Endodermal cell (in vitro differentiated cells): ENCODE results near the gene OTULIN. TPM values are rescaled to one million over a fixed set of nuclear protein-coding genes. Genes with fewer than 3 reads are reported as not detected.

Source experiments
- DNase-seq: peaks from one replicate; pipeline ENCODE4 v3.0.0-alpha.2; 2017
- H3K27ac ChIP-seq: 2 replicates; pipeline ENCODE4 v1.5.1; 2013; ENCODE audit warnings: mild to moderate bottlenecking, low read depth, low read length, moderate library complexity
- H3K27me3 ChIP-seq: 2 replicates; pipeline ENCODE4 v1.6.1; 2013; ENCODE audit warnings: mild to moderate bottlenecking, low read length, moderate library complexity; ENCODE audit not compliant: insufficient read depth, control insufficient read depth, poor library complexity, severe bottlenecking
- H3K36me3 ChIP-seq: 2 replicates; pipeline ENCODE4 v1.7.0; 2013; ENCODE audit warnings: mild to moderate bottlenecking, low read length, moderate library complexity; ENCODE audit not compliant: control insufficient read depth, insufficient read depth
- H3K4me1 ChIP-seq: one replicate; pipeline ENCODE4 v1.7.0; 2013; ENCODE audit warnings: low read length; ENCODE audit not compliant: control insufficient read depth, insufficient read depth
- H3K4me3 ChIP-seq: 2 replicates; pipeline ENCODE4 v1.5.1; 2013; ENCODE audit warnings: mild to moderate bottlenecking, low read length, moderate library complexity
- H3K9ac ChIP-seq: 2 replicates; pipeline ENCODE4 v1.6.1; 2013; ENCODE audit warnings: mild to moderate bottlenecking, low read length, moderate library complexity; ENCODE audit not compliant: poor library complexity, severe bottlenecking; ENCODE audit errors: extremely low read depth
- H3K9me3 ChIP-seq: 2 replicates; pipeline ENCODE4 v1.6.1; 2013; ENCODE audit warnings: mild to moderate bottlenecking, low read length, moderate library complexity; ENCODE audit not compliant: control insufficient read depth
- H3K27ac Mint-ChIP-seq: 2 replicates; pipeline ENCODE4 v1.8.0; 2020; ENCODE audit warnings: mixed read lengths
- H3K27me3 Mint-ChIP-seq: 2 replicates; pipeline ENCODE4 v1.8.0; 2021; ENCODE audit warnings: mild to moderate bottlenecking, mixed read lengths; ENCODE audit not compliant: insufficient read depth
- H3K36me3 Mint-ChIP-seq: 2 replicates; pipeline ENCODE4 v1.8.0; 2020; ENCODE audit warnings: low read depth, mixed read lengths
- H3K4me1 Mint-ChIP-seq: 2 replicates; pipeline ENCODE4 v1.8.0; 2020; ENCODE audit warnings: mixed read lengths
- H3K4me3 Mint-ChIP-seq: 2 replicates; pipeline ENCODE4 v1.8.0; 2020; ENCODE audit warnings: mild to moderate bottlenecking, moderate library complexity, mixed read lengths
- H3K9me3 Mint-ChIP-seq: 2 replicates; pipeline ENCODE4 v1.8.0; 2020; ENCODE audit warnings: mild to moderate bottlenecking, mixed read lengths
- WGBS, 2 experiments: methylation state at CpG; one replicate each; pipeline versions ENCODE4 v1.1.5 to v1.1.7; 2013; ENCODE audit warnings: missing lambda C conversion rate in 2 of 2, mixed read lengths in 1 of 2; ENCODE audit not compliant: insufficient coverage in 1 of 2, insufficient read length in 1 of 2; 5-methylcytosine and 5-hydroxymethylcytosine counted together
- total RNA-seq, 2 donors: library from RNA; stranded (reverse); fragmentation: NEBNext Ultra II Directional in 1 of 2; extraction: Animal tissue kit (Norgen Biotek cat#: 25700) in 1 of 2; gene quantifications; 2 replicates in 1 of 2; 3 replicates in 1 of 2; pipeline ENCODE4 v1.2.1, GENCODE V29; 2021
- TF ChIP-seq, protein P1 (sequence below): fragments of 200-600 bp; sonication (generic); conservative IDR thresholded peaks from 2 replicates; pipeline ENCODE4 v1.5.0; 2021; ENCODE audit warnings: antibody characterized with exemption, mild to moderate bottlenecking

The OTULIN gene
- total RNA-seq, 2 donors from 2014 or later: 36.4 to 43.2 TPM

DNA sequence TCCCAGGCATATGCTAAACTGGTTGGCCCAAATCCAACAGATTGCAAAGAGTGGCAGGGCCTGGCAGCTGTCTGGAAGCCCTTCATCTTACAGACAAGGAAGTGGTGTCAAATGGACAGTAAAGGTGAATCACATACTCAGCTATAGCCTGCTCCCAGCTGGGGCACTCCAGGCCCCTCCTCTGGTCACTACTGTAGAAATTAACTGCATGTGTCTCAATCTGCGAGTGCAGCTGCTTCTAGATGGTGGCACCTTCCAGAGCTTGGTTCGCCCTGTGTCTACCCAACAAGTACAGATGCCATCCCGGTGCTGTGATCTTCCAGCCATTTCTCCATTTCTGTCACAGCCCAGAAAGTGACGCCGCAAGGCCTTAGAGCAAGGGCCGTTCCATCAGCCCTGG is 50.2 kb downstream of the OTULIN start:
- TF ChIP-seq, protein P1, sequence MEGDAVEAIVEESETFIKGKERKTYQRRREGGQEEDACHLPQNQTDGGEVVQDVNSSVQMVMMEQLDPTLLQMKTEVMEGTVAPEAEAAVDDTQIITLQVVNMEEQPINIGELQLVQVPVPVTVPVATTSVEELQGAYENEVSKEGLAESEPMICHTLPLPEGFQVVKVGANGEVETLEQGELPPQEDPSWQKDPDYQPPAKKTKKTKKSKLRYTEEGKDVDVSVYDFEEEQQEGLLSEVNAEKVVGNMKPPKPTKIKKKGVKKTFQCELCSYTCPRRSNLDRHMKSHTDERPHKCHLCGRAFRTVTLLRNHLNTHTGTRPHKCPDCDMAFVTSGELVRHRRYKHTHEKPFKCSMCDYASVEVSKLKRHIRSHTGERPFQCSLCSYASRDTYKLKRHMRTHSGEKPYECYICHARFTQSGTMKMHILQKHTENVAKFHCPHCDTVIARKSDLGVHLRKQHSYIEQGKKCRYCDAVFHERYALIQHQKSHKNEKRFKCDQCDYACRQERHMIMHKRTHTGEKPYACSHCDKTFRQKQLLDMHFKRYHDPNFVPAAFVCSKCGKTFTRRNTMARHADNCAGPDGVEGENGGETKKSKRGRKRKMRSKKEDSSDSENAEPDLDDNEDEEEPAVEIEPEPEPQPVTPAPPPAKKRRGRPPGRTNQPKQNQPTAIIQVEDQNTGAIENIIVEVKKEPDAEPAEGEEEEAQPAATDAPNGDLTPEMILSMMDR: no peak
- no peaks in the 10 kb centered on the region for H3K27me3 Mint-ChIP-seq
- no peak overlapping the region for H3K27ac ChIP-seq
- WGBS, 2 experiments: 91 to 94% methylated on average over 6 of the region's 6 CpGs
- no peak overlapping the region for H3K4me3 ChIP-seq
- H3K4me1 Mint-ChIP-seq: no peaks in the 10 kb centered on the region
- no peak for DNase-seq
- no peaks in the 10 kb centered on the region for H3K4me1 ChIP-seq
- H3K36me3 Mint-ChIP-seq: peaks cover 78% of the 10 kb centered on the region
- no peaks in the 10 kb centered on the region for H3K9me3 ChIP-seq
- H3K36me3 ChIP-seq: peaks cover 46% of the 10 kb centered on the region
- peaks cover 9% of the 10 kb centered on the region for H3K9me3 Mint-ChIP-seq
- H3K9ac ChIP-seq: no peak overlapping the region
- no peak overlapping the region for H3K27ac Mint-ChIP-seq
- H3K4me3 Mint-ChIP-seq: no peak overlapping the region
- no peaks in the 10 kb centered on the region for H3K27me3 ChIP-seq

DNA sequence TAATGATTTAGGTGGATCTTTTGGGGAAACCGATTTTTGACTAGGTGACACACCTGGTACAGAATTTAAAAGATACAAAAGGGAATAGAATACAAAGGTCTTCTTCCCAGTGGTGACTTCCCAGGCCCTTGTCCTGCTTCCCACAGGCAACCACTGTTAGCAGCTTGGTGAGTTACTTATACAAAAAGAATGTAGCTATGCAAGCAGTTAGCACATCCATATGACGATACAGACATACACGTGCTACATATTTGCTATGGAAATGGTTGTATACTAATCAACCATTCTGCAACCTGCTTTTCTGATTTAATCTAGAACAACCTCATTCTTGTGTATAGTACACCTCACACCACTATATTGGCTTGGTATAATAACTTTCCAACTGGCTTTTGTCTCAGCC is 51.0 kb downstream of the OTULIN start:
- no peak overlapping the region for H3K9ac ChIP-seq
- WGBS, 2 experiments: 91 to 100% methylated on average over 2 to 3 of the region's 3 CpGs
- peaks cover 40% of the 10 kb centered on the region for H3K36me3 ChIP-seq
- no peak overlapping the region for H3K4me3 ChIP-seq
- H3K9me3 Mint-ChIP-seq: peaks cover 9% of the 10 kb centered on the region
- no peak overlapping the region for H3K27ac Mint-ChIP-seq
- H3K4me1 Mint-ChIP-seq: no peaks in the 10 kb centered on the region
- TF ChIP-seq, protein P1: no peak
- peaks cover 71% of the 10 kb centered on the region for H3K36me3 Mint-ChIP-seq
- no peaks in the 10 kb centered on the region for H3K9me3 ChIP-seq
- no peak overlapping the region for H3K4me3 Mint-ChIP-seq
- H3K4me1 ChIP-seq: no peaks in the 10 kb centered on the region
- no peak overlapping the region for H3K27ac ChIP-seq
- DNase-seq: no peak
- no peaks in the 10 kb centered on the region for H3K27me3 Mint-ChIP-seq
- no peaks in the 10 kb centered on the region for H3K27me3 ChIP-seq

DNA sequence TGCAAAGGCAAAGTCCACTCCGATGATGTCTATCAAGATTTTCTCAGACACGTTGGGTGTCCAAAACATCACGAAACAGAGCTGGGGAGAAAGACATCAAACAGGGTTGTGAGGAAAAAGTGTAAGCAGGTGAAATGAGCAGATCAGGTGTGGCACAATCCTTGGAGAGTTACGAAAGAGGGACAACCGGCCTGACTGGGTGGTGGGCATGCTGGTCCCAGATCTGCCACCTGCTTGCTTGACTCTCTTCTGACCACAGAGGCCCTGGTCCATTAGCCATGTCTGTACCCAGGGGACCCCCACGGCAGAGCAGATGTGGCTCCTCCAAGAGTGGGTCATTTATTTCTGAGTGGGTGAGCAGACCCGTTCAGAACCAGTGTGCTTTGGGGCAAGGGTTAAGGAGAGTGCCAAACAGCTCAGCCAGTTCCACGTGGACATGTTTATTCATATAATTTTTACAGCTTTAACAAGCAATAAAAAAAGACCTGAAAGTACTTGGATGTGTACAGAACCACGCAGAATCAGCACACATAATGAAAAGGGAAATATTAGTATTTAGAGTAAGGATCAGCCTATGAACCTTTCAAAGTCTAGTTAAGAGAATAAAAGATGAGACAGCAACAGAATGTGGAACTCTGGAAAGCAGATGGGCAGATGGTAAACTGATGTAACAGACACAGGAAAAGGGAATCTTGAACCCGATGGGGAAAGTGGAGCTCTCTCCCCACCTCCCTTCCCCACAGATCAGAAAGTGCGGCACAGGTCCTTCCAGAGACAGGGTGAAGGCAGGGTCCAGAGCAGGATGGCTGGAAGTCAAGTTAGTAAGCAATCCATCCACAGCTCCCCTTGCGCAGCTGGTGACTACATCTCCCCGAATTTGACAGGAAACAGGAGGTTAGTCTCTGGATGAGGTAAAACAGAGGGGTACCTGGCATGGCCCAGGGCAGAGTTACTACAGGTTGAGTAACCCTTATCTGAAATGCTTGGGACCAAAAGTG is 52.5 kb downstream of the OTULIN start:
- H3K27ac Mint-ChIP-seq: no peak overlapping the region
- H3K36me3 ChIP-seq: peaks cover 25% of the 10 kb centered on the region
- H3K4me1 ChIP-seq: no peaks in the 10 kb centered on the region
- H3K4me1 Mint-ChIP-seq: peaks cover 2% of the 10 kb centered on the region
- peaks cover 9% of the 10 kb centered on the region for H3K9me3 Mint-ChIP-seq
- H3K4me3 Mint-ChIP-seq: no peak overlapping the region
- H3K4me3 ChIP-seq: no peak overlapping the region
- TF ChIP-seq, protein P1: no peak
- no peak for DNase-seq
- no peaks in the 10 kb centered on the region for H3K27me3 ChIP-seq
- H3K36me3 Mint-ChIP-seq: peaks cover 56% of the 10 kb centered on the region
- H3K9me3 ChIP-seq: no peaks in the 10 kb centered on the region
- 92 to 98% methylated on average over 9 to 13 of the region's 13 CpGs for WGBS, 2 experiments
- no peak overlapping the region for H3K9ac ChIP-seq
- no peak overlapping the region for H3K27ac ChIP-seq
- H3K27me3 Mint-ChIP-seq: no peaks in the 10 kb centered on the region
